ENCODE data around the gene STN1. TPM values are rescaled to one million over a fixed set of nuclear protein-coding genes. Genes with fewer than 3 reads are reported as not detected.

Gene STN1
- total and polyA plus RNA-seq, 9 of the 15 experiments (the other 6 are each of a cell fraction or from before 2014, with no cell fraction given): 9.1 to 19.6 (median 13.8) TPM

DNA sequence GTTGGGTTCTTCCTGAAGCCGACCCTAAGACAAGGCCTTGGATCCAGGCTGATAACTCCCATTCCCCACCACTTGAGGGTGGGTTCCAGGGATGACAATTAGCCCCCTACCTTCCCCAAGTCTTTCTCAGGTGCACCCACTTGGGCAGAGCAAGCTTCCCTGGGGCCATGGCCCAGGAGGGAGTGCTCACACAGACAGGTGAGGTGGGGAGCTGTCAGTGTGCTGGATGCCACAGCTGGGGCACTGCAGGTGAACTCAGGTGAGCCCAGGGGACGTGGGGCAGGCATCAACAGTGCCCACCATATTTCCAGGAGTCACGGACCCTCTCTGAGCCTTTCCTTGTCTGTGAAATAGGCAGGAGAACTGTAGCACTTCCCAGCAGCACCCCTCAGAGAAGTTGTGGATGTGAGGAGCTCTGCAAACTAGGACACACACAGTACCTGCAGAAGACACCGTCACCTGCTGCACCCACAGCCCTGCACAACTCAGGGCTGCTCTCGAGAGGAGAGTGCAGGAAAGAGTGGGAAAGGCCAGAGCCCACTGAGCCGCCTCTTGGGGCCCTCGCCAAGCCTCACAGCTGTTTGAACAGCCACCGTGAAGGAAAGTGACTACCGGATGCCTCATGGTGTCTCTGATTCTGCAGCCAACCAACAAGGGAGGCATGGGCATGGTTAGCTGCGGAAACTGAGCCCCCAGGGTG is 80.5 kb downstream of the STN1 start:
- Histone ChIP-seq H3K27ac (ENCODE audit: extremely low read depth, low read depth, low read length) (no peak overlapping the region), H3K9me1 (ENCODE audit: control insufficient read depth, insufficient read depth, low read length) (no peaks in the 10 kb centered on the region), H2AFZ (ENCODE audit: low read depth, low read length) (no peak overlapping the region), H3K9me3 (replicated peaks; ENCODE audit: control insufficient read depth, insufficient read depth, low read depth, low read length) (peaks cover 3% of the 10 kb centered on the region; the same call in 1 of the 2 replicates), H3K4me3 (no peak overlapping the region), H3K36me3 (ENCODE audit: control insufficient read depth, insufficient read depth, low read length) (no peaks in the 10 kb centered on the region), H3K4me2 (ENCODE audit: insufficient read depth, low read length) (no peak overlapping the region), H3K4me1 (replicated peaks in 1 of 2; ENCODE audit: control insufficient read depth in 2 of 2, insufficient read depth in 2 of 2, low read length in 2 of 2) (no peaks in the 10 kb centered on the region; a peak in 3 of 5 replicates), H3K79me2 (ENCODE audit: control insufficient read depth, insufficient read depth, low read length) (no peaks in the 10 kb centered on the region), H3K9ac (ENCODE audit: insufficient read depth in 1 of 2, low read depth in 2 of 2, low read length in 2 of 2) (no peak overlapping the region), H3K27me3 (ENCODE audit: control insufficient read depth in 2 of 2, insufficient read depth in 2 of 2, low read length in 2 of 2) (peaks cover 13 to 49% of the 10 kb centered on the region in 2 experiments; a peak in 4 of 5 replicates), H4K20me1 (replicated peaks; ENCODE audit: control insufficient read depth, insufficient read depth, low read length) (no peaks in the 10 kb centered on the region)
- CTCF ChIA-PET (ENCODE audit: low intra/inter-chr PET ratio): no interaction called here
- FAIRE-seq: no peak
- DNase-seq (ENCODE audit: extremely low read depth in 1 of 4, low spot score in 3 of 4): no peak
- POLR2A ChIA-PET: interaction anchor here (0.6 to 0.7 kb wide), 2 partner anchors 9 to 391 kb away, joined by 3 read pairs; no protein-coding TSS in a partner anchor
- 3% methylated on average over 8 of the region's 10 CpGs for whole genome bisulfite sequencing (ENCODE audit: insufficient coverage, low coverage, missing lambda C conversion rate)
- ATAC-seq: no peak
- intact Hi-C loops (cut with micrococcal nuclease): no loop called here
- no TSS peak for BruUV-seq (replicated peaks)
- in situ Hi-C loops (cut with MboI): no loop called here
- TF ChIP-seq SRSF9 (IDR thresholded peaks at IDR 0.05; ENCODE audit: borderline replicate concordance, low read depth, low read length) (no peak), KLF16 (IDR thresholded peaks at IDR 0.05) (no peak), FOS (IDR thresholded peaks at IDR 0.05; ENCODE audit: extremely low read depth, insufficient read length) (no peak), MYBL2 (IDR thresholded peaks at IDR 0.05; ENCODE audit: low read depth) (no peak), MYBL2 (CRISPR knock-in tag; IDR thresholded peaks at IDR 0.05; ENCODE audit: borderline replicate concordance) (no peak), CGGBP1 (CRISPR knock-in tag; IDR thresholded peaks at IDR 0.05) (no peak), U2AF1 (optimal IDR thresholded peaks at IDR 0.05; ENCODE audit: low read depth, low read length) (no peak), ZNF785 (CRISPR knock-in tag; IDR thresholded peaks at IDR 0.05) (no peak), MCM3 (IDR thresholded peaks at IDR 0.05) (no peak), KLF1 (tag; IDR thresholded peaks at IDR 0.05) (no peak), GABPA (tag; conservative IDR thresholded peaks at IDR 0.05; ENCODE audit: low read depth) (no peak), NCOA1 (IDR thresholded peaks at IDR 0.05; ENCODE audit: low read depth) (no peak), POLR3G (IDR thresholded peaks at IDR 0.05; ENCODE audit: extremely low read depth, insufficient read length, insufficient replicate concordance) (no peak), PPARD (CRISPR knock-in tag; IDR thresholded peaks at IDR 0.05) (no peak), RERE (CRISPR knock-in tag; IDR thresholded peaks at IDR 0.05; ENCODE audit: borderline replicate concordance) (no peak), FOSL1 (tag; conservative IDR thresholded peaks at IDR 0.05) (no peak), IRF2 (CRISPR knock-in tag; IDR thresholded peaks at IDR 0.05) (no peak), CREBBP (IDR thresholded peaks at IDR 0.05; ENCODE audit: low read depth, low read length) (no peak)

Measured in K562 (cell line).